ENCODE results near the gene NPR3. TPM values are rescaled to one million over a fixed set of nuclear protein-coding genes. Genes with fewer than 3 reads are reported as not detected.

The NPR3 gene
- total and polyA plus RNA-seq, 2 of the 8 experiments (the other 6 are each of a cell fraction or from before 2014, with no cell fraction given), result not detected

- no peaks in the 10 kb centered on the region for H3K36me3 ChIP-seq (ENCODE audit: control insufficient read depth in 2 of 4, insufficient read depth in 4 of 4, low read length in 3 of 4)
- H4K91ac ChIP-seq (replicated peaks; ENCODE audit: insufficient read length, low read length), result no peak overlapping the region
- H3K56ac ChIP-seq (replicated peaks; ENCODE audit: insufficient read length, low read depth, low read length), result no peak overlapping the region
- H3K27ac ChIP-seq (ENCODE audit: low read depth, low read length), result no peak overlapping the region
- no peaks in the 10 kb centered on the region for H4K20me1 ChIP-seq (replicated peaks in 1 of 2; ENCODE audit: control insufficient read depth in 1 of 2, insufficient read depth in 2 of 2, low read length in 2 of 2)
- no peak overlapping the region for H3K4me3 ChIP-seq (ENCODE audit: extremely low read depth in 1 of 4, insufficient read depth in 2 of 4, low read depth in 3 of 4, low read length in 4 of 4)
- no peak overlapping the region for H4K5ac ChIP-seq (ENCODE audit: insufficient read length, low read depth, low read length)
- no peaks in the 10 kb centered on the region for H3K79me1 ChIP-seq (ENCODE audit: low read depth, low read length)
- H3K9ac ChIP-seq (replicated peaks in 1 of 4; ENCODE audit: extremely low read depth in 1 of 4, low read depth in 3 of 4, low read length in 3 of 4), result no peak overlapping the region
- H2BK20ac ChIP-seq (ENCODE audit: low read length), result no peak overlapping the region
- H3K27me3 ChIP-seq (replicated peaks in 1 of 4; ENCODE audit: control insufficient read depth in 3 of 4, extremely low read depth in 1 of 4, insufficient read depth in 3 of 4, low read length in 3 of 4), result no peaks in the 10 kb centered on the region
- no peak overlapping the region for H3K14ac ChIP-seq (ENCODE audit: insufficient read length)
- H2AK5ac ChIP-seq (ENCODE audit: low read depth, low read length), result no peak overlapping the region
- H3K4me2 ChIP-seq (ENCODE audit: insufficient read depth in 1 of 2, low read depth in 2 of 2, low read length in 2 of 2), result no peak overlapping the region
- FAIRE-seq (no peak), DNase-seq (ENCODE audit: low read depth in 1 of 2, low spot score in 2 of 2) (no peak)
- no peak overlapping the region; the same call in 1 of the 2 replicates for H4K8ac ChIP-seq (ENCODE audit: extremely low read depth, insufficient read depth, low read length)
- H3K18ac ChIP-seq (ENCODE audit: extremely low read depth, low read length), result no peak overlapping the region
- CTCF ChIA-PET (ENCODE audit: partially characterized antibody), result interaction anchor here (1.0 kb wide), 1 partner anchor 10 kb away, joined by 3 read pairs; no protein-coding TSS in a partner anchor
- H2AFZ ChIP-seq (ENCODE audit: low read length), result peak overlapping the region; percentile 59; the same call in 1 of the 2 replicates
- peaks cover 0 to 3% (median under 1%) of the 10 kb centered on the region in 4 experiments; a peak in 2 of 7 replicates for H3K4me1 ChIP-seq (replicated peaks in 1 of 4; ENCODE audit: control insufficient read depth in 3 of 4, insufficient read depth in 4 of 4, low read length in 3 of 4)
- H2BK12ac ChIP-seq (ENCODE audit: low read depth, low read length), result no peak overlapping the region
- TF ChIP-seq SP4 (IDR thresholded peaks at IDR 0.05; ENCODE audit: low read length) (no peak), E2F6 (IDR thresholded peaks at IDR 0.05) (no peak), JUND (IDR thresholded peaks at IDR 0.05; ENCODE audit: low read length) (no peak), PHF8 (conservative IDR thresholded peaks at IDR 0.05; ENCODE audit: low read depth, low read length) (no peak), GTF2F1 (IDR thresholded peaks at IDR 0.05; ENCODE audit: borderline replicate concordance, low read depth, low read length) (no peak), CEBPB (IDR thresholded peaks at IDR 0.05; ENCODE audit: low read depth, low read length) (no peak)
- H2BK120ac ChIP-seq (replicated peaks; ENCODE audit: low read depth, low read length), result no peak overlapping the region
- no peak overlapping the region for H2BK5ac ChIP-seq (ENCODE audit: low read depth, low read length)
- H3K4ac ChIP-seq (replicated peaks; ENCODE audit: insufficient read length, low read depth, low read length), result no peak overlapping the region
- no peaks in the 10 kb centered on the region for H3K23me2 ChIP-seq (ENCODE audit: low read depth, low read length)
- 87% methylated on average over 8 of the region's 8 CpGs; no CpG with 5 or more reads in 1 of the 2 experiments for WGBS, 2 experiments (ENCODE audit: extremely low coverage in 1 of 2, insufficient coverage in 1 of 2, insufficient read length in 1 of 2, insufficient replicate concordance in 2 of 2, low coverage in 1 of 2, low lambda C conversion rate in 2 of 2, missing lambda C conversion rate in 1 of 2)
- no peak overlapping the region for H3K23ac ChIP-seq (ENCODE audit: insufficient read length)
- POLR2A ChIA-PET (ENCODE audit: partially characterized antibody), result no interaction called here
- H3K79me2 ChIP-seq (ENCODE audit: control insufficient read depth in 1 of 2, insufficient read depth in 2 of 2, low read length in 2 of 2), result no peaks in the 10 kb centered on the region
- H2BK15ac ChIP-seq (ENCODE audit: low read length), result no peak overlapping the region
- H3K9me3 ChIP-seq (ENCODE audit: insufficient read depth in 2 of 2, low read depth in 1 of 2, low read length in 1 of 2), result no peaks in the 10 kb centered on the region
Measured at GRCh38 chr5:32767948-32768467, 56.9 kb downstream of the NPR3 start.

Measured in H1 (cell line).